SK-N-MC (cell line): ENCODE measurements around the gene CCND1.

Experiments
- EZH2 ChIP-seq: fragments of 200-600 bp; sonication (generic); IDR thresholded peaks from one replicate; pipeline ENCODE4 v1.6.1; 2017; ENCODE audit warnings: antibody characterized with exemption
- POLR2AphosphoS5 ChIP-seq: IDR thresholded peaks from 2 replicates; pipeline ENCODE4 v1.6.1; 2012; ENCODE audit warnings: mild to moderate bottlenecking, low read depth, low read length, borderline replicate concordance

DNA sequence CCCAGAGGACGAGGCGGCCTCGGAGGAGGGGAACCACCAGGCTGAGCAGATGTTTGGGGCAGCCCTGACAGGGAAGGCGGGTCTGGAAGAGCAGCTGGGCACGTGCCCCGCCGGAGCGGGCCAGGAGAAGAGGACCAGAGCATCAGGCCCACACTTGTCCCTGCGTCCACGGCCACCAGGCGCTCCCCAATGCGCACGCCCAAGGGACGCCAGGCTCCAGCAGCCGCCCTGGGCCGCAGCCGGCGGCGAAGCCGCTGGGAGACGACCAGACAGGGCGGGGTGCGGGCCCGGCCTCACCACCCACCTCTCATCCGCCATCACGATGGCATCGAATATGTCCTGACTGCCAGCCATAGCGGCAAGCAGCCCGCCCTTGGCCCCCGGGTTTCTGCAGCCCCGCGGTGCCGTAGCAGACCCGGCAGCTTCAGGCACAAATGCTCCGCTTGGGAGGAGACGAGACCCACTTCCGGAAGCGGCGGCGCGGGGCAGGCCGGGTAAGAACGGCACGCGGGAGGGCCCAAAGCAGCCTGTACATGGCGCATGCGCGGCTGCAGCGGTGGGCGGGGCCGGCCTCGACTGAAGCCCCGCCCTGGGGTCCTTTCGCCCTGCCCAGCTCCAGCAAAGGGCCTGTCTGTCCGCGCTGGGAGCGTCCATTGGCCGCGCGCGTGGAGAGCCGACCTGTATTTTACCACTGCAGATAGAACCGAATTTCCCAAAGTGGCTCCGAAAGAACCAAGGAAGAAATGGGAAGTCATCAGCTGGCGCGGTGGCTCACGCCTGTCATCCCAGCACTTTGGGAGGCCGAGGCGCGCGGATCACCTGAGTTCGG is 34.1 kb downstream of the CCND1 start, which contains the start of gene LTO1:
- TF ChIP-seq EZH2 = no peak
- peak; percentile 91 for TF ChIP-seq POLR2AphosphoS5
